NOMO-1 treated with DMSO at 0.1 percent for 48 hours (cell line): ENCODE measurements around the gene PPP4R2.
"Not testable (repeated sequence)": the region's sequence is repeated elsewhere in the genome, so short reads cannot be mapped to it uniquely, and the experiment has no call there.

Experiments
- DNase-seq: peaks from one replicate; lab custom pipeline; 2025; ENCODE audit not compliant: unreplicated experiment; lab: John Stamatoyannopoulos, UW

Gene PPP4R2

DNA sequence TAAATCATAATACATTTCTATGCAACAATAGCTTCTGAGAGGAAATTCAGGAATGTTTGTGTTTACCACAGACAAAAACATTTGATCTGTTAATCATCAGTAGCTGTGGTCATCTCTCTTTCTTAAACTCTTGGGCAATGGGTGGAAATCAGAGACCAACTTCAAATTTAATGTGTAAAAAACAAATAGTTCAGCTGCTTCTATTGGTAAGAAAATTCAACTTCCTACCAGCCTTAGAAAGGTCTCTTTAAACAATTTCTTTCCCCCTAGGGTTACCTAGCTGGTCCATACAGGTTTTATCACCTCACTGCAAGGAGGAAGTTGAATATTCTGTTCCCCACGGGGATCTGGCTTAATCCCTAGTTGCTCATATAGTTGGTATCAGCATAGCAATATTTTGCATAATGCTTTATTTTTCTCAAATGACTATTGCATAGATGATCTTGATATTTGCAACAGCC lies 20.3 kb upstream of the PPP4R2 start:
- DNase-seq: no peak

DNA sequence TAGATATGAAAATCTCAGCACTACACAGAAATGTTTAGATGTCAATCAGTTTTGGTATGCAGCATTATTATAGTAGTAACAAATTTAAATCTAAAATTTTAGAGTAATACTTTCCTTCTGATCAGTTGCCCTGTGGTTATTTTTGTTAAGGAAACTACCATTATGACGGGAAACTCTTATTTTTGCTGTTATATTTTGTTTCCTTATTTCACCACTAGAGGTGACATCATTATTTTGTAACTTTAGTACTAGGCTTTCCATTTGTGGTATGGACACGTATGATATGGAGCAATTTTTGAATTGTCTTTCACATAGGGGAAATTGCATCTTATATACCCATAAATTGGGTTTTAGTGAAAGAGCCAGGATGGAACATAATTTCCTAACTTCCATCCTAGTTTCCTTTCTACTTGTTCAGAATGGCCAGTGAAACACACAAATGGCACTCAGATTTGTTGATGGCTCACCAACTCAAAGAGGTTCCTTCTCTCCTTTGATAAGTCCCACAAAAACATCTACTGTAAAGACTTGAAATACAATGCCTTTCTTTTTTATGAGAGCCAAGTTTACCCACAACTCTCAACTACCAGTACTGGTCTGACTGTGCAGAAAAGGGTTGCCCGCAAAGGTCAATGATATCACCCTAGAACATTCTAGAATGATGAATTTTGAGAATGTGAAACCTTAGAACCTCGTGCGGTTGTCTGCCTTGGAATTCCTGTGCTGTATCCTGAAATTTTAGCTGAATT lies 19.4 kb upstream of the PPP4R2 start:
- DNase-seq: peak; percentile 90

DNA sequence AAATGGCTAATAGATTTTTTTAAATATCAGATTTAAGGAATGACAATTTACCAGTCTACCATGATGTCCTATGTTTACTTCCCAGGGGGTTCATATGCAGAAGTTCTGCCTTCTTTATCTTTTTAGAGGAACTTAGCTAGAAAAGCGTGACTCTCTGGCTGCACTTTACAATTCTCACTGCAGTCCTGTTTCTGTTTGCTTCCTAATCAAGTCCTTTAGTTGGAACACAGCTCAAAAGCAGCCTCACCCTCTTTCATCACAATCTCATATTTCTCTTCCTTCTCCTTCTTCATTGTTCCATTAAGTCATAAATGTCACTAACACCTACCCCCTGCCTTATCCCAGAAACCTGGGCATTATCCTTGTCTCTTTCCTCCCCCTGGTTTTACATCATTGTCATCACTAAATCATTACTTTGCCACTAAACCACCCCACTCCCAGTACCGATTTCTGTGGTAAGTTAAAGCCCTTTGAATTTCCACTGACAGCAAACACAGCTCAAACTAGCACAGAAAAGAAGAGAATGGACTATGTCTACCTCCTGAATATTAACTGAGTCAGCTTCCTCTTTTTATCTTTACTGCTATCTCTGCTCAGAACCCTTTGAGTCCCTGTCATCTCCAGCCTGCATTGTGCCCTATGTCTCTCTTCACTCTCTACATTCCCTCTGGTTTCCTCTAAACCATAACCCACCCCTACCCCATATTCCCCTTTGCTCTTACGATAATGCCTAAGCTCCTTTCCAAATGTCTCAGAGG lies 13.8 kb upstream of the PPP4R2 start:
- peak; percentile 47 for DNase-seq

DNA sequence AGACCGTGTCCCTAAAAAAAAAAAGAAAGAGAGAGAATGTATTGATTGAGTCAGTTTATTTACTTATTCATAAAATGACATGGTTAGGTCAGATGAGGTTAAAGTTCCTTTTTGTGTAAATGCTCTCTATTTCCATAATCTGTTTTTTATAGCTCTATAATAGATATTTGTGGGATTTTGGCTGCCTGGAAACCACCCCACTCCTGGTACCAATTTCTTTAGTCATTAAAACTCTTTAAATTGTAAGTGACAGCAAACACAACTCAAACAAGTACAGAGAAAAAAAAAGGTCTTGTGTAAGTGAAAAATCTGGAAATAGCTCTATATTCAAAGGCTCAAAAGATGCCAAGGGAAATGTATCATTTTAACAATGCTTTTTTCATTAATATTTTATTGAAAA lies 11.0 kb upstream of the PPP4R2 start:
- DNase-seq: no peak

DNA sequence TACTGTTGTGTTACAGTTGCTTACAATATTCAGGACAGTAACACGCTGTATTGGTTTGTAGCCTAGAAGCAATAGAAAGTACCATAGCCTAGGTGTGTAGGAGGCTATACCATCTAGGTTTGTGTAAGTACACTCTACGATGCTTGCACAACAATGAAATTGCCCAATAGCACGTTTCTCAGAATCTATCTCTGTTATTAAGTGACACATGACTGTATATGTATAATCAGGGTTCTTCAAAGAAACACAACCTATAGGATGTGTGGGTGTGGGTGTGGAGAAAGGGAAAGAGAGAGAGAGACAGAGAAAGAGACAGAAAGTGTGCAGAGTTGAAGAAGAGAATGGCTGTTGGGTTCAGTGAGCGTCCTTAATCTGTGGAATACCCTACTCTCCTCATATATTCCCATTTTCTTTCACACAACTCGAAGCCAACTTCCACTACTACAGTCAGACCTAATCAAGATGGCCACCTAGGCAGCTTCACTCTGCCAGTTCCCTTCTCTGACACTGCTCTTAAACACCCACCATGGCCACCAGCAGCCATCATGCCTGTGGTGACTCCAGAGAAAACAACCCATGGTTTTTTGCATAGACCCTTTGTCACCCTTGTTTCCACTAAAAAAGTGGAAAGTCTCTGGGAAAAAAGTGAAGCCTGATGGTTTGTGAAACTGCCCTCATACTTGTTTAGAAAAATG lies 5.8 kb upstream of the PPP4R2 start:
- DNase-seq: no peak

DNA sequence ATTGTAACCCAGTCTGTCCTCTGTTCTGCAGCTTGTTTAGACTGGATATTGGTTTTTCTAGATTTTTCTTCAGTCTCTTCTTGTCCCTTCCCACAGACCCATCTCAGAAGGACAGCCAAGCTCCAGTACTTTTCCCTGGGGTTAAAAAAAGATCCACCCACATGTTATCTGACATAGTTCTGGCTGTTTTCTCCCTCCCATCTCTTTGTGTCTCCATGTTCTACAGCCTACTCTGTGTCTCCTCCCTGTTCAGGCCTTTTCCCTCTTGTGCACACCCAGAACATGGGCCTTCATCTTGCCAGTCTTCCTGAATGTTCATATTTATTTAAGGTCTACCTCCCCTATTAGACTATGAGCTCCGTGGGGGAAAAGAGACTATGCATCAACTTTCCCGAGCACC lies 5.1 kb upstream of the PPP4R2 start:
- no peak for DNase-seq

DNA sequence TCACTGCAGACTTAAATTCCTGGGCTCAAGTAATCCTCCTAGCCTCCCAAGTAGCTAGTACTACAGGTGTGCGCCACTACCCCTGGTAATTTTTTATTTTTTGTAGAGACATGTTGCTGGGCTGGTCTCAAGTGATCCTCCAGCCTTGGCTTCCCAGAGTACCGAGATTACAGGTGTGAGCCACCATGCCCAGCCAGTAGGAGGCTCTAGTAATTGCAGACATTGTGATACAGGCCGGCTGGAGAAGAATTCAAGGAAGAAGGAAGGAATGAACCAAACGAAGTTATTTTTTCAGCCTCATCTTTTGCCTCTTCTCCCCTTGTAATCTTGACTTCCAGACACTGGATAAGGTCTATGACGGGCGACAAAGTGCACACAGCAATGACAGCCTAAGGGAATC lies 3.2 kb upstream of the PPP4R2 start:
- no peak for DNase-seq

DNA sequence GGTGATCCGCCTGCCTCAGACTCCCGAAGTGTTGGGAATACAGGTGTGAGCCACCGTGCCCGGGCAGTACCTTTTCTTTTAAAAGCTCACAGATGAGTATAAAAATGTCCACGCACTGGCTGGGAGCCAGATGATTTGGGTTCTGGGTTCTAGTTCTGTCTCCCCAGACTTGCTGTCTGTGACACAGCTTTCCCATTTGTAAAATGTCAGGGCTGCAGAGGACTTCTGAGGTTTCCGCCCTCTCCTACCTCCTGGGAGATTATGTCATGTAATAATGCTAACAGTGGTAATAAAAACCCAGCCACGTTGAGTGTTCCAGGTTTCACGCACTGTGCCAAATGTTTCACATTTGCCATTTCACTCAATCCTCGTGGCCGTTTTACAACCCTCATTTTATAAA lies 1.3 kb upstream of the PPP4R2 start:
- no peak for DNase-seq

DNA sequence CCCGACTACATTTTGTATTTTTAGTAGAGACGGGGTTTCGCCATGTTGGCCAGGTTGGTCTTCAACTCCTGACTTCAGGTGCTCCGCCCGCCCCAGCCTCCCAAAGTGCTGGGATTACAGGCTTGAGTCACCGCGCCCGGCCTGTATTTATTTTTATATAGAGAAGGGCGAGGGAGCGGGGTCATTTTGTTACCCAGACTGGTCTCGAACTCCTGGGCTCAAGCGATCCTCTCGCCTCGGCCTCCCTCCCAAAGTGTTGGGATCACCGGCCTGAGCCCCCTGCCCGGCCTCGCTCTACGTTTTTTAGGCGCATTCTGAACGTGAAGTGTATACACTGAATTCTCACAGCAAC lies 514 bp upstream of the PPP4R2 start:
- no peak for DNase-seq

DNA sequence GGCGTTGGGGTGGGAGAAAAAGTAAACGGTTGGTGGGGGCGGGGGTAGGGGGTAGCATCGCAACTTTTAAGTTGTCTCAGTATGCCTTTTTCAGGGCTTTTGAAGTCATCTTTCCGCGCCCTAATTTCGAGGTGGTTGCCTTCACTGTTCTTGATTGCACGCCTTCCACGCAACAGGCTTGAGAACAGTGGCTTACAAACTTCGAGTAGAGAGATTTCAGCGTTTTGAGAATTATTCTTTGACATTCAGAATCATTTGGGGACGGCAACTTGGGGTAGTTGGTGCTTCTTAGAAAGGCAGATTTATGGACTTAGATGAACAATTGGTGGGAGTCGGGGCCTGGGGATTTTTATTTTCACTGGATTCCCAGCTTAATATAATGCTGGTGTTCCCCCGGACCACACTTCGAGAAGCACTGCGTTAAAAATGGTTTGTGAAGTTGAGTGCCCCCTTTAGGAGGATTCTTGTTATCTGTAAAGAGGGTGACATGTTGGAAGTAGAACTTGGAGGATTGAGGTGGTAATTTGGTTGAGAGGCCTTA lies 880 bp downstream of the PPP4R2 start:
- peak; percentile 67 for DNase-seq

DNA sequence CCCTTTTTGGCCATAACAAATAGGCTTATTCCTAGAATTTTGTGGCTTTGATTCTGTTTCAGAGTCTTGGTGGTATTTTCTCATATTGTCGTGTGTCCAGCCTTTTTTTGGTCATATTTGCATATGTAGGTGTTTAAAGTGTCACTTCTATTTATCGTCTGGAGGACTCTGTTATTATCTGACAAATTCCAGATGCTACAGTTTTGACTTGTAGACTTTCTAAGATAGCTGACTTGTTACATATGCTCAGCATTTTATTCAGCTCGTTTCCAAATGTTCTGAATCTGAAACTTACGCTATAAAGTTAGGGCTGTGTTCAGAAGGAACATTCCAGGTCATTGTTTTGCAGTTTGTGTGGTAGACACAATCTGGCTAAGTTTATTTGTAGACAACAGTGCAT lies 1.9 kb downstream of the PPP4R2 start:
- DNase-seq: no peak

DNA sequence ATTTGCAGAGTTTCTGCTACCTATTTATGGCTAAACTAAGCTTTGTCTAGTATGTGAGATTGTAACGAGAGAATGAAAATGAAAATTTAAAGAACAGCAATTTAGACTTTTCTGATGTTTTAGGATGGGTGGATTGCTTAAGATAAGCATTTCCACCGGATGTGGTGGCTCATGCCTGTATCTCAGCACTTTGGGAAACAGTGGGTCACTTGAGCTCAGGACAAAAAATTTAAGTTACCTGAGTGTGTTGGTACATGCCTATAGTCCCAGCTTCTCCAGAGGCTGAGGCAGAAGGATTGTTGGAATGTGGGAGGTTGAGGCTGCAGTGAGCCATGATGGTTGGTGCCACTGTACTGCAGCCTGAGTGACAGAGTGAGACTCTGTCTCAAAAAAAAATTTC lies 3.3 kb downstream of the PPP4R2 start:
- DNase-seq: no peak

DNA sequence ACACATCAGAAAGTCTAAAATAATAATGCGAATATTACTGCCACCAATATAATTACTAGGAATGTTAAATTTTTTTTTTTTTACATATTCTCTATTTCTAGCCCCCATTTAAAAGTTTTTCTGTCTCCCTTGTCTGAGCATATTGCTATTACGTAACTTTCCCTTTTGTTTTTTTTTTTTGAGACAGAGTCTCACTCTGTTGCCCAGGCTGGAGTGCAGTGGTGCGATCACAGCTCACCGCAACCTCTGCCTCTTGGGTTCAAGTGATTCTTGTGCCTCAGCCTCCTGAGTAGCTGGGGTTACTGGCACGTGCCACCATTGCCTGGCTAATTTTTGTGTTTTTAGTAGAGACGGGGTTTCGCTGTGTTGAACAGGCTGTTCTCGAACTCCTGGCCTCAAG lies 6.4 kb downstream of the PPP4R2 start:
- DNase-seq: not testable (repeated sequence)

DNA sequence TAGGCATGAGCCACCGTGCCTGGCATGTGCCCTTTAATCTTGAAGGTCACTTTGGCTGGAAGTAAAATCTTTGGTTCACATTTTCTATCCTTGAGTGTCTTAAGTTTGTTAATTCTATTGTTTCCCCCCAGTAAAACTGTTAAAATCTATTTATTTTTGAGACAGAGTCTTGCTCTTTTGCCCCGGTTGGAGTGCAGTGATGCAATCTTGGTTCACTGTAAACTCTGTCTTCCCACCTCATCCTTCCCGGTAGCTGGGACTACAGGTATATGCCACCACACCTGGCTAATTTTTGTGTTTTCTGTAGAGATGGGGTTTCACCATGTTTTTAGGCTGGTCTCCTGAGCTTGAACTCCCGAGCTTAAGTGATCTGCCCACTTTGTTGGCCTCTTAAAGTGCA lies 7.7 kb downstream of the PPP4R2 start:
- no peak for DNase-seq

DNA sequence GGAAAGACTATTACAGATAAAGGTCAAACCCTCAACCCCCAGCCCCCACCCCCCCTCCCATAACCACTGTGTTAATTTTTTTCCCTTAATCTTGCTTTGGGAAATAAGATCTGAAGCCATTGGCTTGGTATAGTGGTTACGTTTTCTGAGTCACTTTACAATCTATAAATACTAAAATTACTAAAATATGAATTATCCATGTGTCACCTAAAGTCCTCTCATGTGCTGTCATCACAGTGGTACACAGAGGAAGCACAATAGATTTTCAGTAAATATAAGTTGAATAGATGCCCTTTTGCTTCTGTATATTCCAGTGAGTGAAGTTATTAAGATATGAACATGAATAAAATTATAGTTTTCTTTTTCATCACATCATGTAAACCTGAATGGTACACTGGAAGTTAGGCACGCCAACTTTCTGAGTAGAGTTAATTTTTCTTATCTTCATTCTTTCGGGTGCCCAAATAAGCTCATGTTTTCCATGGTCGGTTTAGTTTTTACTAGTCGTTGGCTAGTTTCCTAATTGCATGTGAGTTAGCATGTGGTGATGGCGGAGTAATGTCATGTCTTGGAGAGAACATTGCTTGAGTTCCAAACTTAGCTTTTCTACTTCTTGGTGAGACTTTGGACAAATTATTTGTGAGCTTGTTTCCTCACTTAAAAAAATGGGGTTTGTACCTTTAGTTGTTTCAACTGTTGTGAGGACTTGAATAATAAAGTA lies 11.5 kb downstream of the PPP4R2 start:
- no peak for DNase-seq

DNA sequence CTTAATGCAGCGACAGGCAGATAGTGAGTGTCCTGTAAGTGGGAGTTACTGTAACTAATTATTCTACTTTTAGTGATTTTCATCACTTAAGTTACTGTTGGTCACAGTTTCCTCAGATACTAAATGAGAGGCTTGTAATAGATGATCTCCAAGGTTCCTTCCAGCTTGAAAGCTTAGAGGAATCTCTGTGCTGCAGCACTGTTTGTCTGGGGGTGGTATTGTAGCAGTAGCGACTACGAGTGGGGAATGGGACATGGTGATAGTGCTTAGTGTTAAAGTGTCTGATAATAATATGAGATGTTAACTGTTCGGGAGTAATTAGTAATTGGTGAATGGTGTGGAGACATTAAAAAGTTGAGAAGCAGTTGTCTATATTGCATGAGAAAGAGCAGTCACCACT lies 12.4 kb downstream of the PPP4R2 start:
- DNase-seq: no peak

DNA sequence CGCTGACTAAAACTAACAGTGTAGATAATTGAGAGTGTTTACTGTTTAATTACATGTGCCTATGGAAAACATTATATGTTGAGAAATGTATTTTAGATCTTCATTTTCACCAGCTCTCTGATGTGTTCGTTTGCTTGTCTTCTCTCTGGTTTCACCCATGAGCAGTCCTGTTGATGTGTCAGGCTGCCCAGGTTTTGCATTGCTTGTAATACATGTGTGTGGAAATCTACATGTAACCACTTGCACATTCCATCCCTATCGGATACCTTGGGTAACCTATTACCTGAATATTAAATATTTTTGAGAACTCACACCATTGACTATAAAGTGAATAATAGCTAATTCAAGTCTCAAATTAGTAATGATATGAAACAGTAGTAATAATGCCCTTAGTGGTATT lies 13.1 kb downstream of the PPP4R2 start:
- no peak for DNase-seq

DNA sequence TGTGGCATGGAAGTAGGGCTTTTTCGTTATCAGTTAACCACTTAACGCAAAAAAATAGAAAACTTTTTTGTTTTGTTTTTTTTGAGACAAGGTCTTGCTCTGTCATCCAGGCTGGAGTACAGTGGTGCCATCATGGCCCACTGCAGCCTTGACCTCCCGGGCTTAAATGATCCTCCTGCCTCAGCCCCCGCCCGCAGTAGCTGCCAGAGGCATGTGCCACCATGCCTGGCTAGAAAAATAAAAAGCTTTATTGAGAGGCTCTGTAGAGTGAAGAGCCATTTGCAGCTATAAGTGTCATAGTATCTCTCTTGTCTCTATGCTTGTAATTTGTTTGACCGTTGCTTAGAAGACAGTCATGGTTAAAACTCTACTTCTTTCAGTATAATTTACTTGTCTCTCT lies 13.5 kb downstream of the PPP4R2 start:
- no peak for DNase-seq

DNA sequence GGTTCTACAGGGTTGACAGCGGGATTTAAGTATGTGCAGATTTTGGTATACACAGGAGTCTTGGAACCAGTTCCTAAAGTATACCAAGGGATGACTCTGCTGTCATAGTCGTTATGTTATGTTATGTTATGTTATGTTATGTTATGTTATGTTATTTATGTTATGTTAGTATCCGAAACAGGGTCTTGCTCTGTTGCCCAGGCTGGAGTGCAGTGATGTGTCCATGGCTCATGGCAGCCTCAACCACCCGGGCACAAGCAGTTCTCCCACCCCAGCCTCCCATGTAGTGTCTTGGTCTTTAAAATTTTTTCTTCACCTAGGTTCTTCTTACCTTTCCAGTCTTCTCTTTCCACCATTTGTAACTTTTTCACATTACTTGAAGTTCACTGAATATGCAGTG lies 21.7 kb downstream of the PPP4R2 start:
- no peak for DNase-seq

DNA sequence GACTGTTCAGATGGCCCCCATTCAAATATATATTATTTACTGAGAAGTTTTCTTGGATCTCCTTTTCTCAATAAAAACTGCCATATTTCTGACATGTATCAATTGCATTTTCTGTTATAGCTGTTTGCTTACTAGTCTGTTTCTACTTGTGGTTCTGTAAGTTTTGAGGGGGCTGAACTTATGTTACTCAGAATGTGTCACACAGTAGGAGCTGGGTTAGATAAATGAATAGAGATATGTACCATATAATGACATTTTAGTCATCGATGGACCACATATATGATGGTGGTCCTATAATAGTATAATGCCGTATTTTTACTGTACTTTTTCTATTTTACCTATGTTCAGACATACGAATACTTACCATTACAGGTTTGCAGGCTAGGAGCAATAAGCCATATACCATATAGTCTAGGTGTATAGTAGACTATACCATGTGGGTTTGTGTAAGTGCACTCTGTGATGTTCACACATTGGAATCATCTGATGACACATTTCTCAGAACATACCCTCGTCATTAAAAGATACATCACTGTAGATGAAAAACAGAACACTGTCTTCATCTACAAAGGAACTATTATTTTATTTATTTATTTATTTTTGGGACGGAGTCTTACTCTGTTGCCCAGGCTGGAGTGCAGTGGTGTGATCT lies 22.3 kb downstream of the PPP4R2 start:
- no peak for DNase-seq
